PC-9 (cell line): ENCODE data around the gene ZNF358.

ENCODE experiments used
- EZH2 ChIP-seq: fragments of 200-600 bp; sonication (generic); IDR thresholded peaks from 2 replicates; pipeline ENCODE4 v1.8.0; 2017; ENCODE audit warnings: antibody characterized with exemption, low read depth
- TF ChIP-seq, protein P1 (sequence below): fragments of 200-600 bp; sonication (generic); conservative IDR thresholded peaks from 2 replicates; pipeline ENCODE4 v1.6.1; 2017; ENCODE audit warnings: mixed run types, antibody characterized with exemption, mild to moderate bottlenecking, moderate library complexity

DNA sequence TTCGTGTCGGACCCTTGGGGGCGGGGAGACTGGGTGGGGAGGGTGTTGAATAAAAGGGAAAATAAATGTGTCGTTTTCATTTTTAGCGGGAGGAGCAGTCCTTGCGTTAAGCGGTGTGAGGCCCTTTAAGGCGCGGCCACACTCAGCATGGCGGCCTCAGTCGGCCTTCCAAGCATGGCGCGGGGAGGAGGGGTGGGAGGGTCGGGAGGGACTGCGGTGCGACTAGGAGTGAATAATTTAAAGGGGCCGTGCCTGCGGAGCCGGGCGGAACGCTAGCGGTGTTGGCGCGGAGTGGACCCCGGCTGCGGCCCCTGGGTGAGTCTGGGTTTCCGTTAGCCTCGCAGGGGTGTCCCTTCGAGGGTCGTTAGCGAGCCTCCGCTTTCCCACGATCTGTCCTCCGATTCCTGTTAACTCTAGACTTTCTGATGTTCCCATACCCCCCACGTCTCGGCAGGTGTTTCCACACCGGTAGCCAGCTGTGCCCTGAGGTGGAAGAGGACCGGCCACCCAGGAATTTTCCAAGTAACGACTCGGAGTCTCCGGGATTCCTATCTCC lies 18.1 kb downstream of the ZNF358 start:
- TF ChIP-seq, protein P1, sequence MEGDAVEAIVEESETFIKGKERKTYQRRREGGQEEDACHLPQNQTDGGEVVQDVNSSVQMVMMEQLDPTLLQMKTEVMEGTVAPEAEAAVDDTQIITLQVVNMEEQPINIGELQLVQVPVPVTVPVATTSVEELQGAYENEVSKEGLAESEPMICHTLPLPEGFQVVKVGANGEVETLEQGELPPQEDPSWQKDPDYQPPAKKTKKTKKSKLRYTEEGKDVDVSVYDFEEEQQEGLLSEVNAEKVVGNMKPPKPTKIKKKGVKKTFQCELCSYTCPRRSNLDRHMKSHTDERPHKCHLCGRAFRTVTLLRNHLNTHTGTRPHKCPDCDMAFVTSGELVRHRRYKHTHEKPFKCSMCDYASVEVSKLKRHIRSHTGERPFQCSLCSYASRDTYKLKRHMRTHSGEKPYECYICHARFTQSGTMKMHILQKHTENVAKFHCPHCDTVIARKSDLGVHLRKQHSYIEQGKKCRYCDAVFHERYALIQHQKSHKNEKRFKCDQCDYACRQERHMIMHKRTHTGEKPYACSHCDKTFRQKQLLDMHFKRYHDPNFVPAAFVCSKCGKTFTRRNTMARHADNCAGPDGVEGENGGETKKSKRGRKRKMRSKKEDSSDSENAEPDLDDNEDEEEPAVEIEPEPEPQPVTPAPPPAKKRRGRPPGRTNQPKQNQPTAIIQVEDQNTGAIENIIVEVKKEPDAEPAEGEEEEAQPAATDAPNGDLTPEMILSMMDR, result no peak
- TF ChIP-seq EZH2, result no peak
